HCT116 (cell line): ENCODE measurements around the gene KMO. TPM values are rescaled to one million over a fixed set of nuclear protein-coding genes. Genes with fewer than 3 reads are reported as not detected.

ENCODE experiments used
- ATAC-seq: fragments of 200-7000 bp; cut with Tn5 transposase; 2 replicates; pipeline ENCODE4 v1.9.1; 2020; ENCODE audit warnings: mild to moderate bottlenecking, moderate library complexity
- BruUV-seq: library from RNA; stranded (reverse); fragments of 400-500 nt; replicated peaks from 2 replicates; lab custom pipeline; 2021; lab: Mats Ljungman, UMichigan
- CTCF ChIA-PET: fragments of 300-600 bp; sonication (Branson Sonifier 250); formaldehyde crosslinking; loops from one replicate; lab custom pipeline; 2021; ENCODE audit warnings: antibody characterized with exemption; lab: Charles Lee
- POLR2A ChIA-PET: fragments of 300-600, 350-600 bp; sonication (Branson Sonifier 250); formaldehyde crosslinking; loops from one replicate; lab custom pipeline; 2021; ENCODE audit warnings: antibody characterized with exemption; lab: Charles Lee
- RAD21 ChIA-PET, 2 experiments: fragments of 300-600 bp; sonication (Branson Sonifier 250); formaldehyde crosslinking; loops; one replicate each; lab custom pipeline; 2023; ENCODE audit warnings: low total read pairs in 2 of 2; ENCODE audit not compliant: uncharacterized antibody in 2 of 2, unreplicated experiment in 2 of 2, low non-redundant PET in 1 of 2; lab: Charles Lee
- DNase-seq: peaks from one replicate; pipeline ENCODE4 v3.0.0-alpha.2; 2010; ENCODE audit warnings: low read depth, low spot score
- H2AFZ ChIP-seq: fragments of 200-600 bp; shearing (Covaris generic), sonication (generic); 2 replicates; pipeline ENCODE4 v1.6.1; 2017; ENCODE audit warnings: low read depth, mixed run types, mixed read lengths, antibody characterized with exemption, low read length; ENCODE audit not compliant: poor library complexity, severe bottlenecking
- H3K27ac ChIP-seq: 2 replicates; pipeline ENCODE4 v1.5.1; 2012; ENCODE audit warnings: low read depth, low read length
- H3K27me3 ChIP-seq: fragments of 200-600 bp; sonication (generic); 2 replicates; pipeline ENCODE4 v1.6.1; 2016; ENCODE audit warnings: mixed run types, low read length, mixed read lengths; ENCODE audit not compliant: insufficient read depth
- H3K36me3 ChIP-seq, 2 experiments: fragments of 200-500 bp in 1 of 2; fragments of 200-600 bp in 1 of 2; sonication (Bioruptor generic) in 1 of 2; sonication (generic) in 1 of 2; 2 replicates each; pipeline versions ENCODE4 v1.5.1 to v1.6.1; 2014 to 2016; ENCODE audit warnings: low read length in 2 of 2, inconsistent platforms in 1 of 2, mixed read lengths in 1 of 2, mixed run types in 1 of 2; ENCODE audit not compliant: insufficient read depth in 2 of 2, control insufficient read depth in 1 of 2
- H3K4me1 ChIP-seq, 2 experiments: fragments of 200-600 bp in 1 of 2; sonication (generic) in 1 of 2; 2 replicates each; pipeline versions ENCODE4 v1.5.1 to v1.6.1; 2012 to 2017; ENCODE audit warnings: low read length in 2 of 2, inconsistent platforms in 1 of 2, mild to moderate bottlenecking in 1 of 2, mixed read lengths in 1 of 2, mixed run types in 1 of 2, moderate library complexity in 1 of 2; ENCODE audit not compliant: insufficient read depth in 2 of 2, control insufficient read depth in 1 of 2
- H3K4me2 ChIP-seq: fragments of 200-600 bp; sonication (generic); 2 replicates; pipeline ENCODE4 v1.6.1; 2017; ENCODE audit warnings: mixed run types, low read length, mixed read lengths
- H3K4me3 ChIP-seq, 2 experiments: fragments of 200-600 bp in 1 of 2; sonication (generic) in 1 of 2; replicated peaks in 1 of 2; 2 replicates each; pipeline ENCODE4 v1.5.1; 2011 to 2016; ENCODE audit warnings: low read length in 2 of 2, control low read depth in 1 of 2, low read depth in 1 of 2, mild to moderate bottlenecking in 1 of 2, mixed read lengths in 1 of 2, mixed run types in 1 of 2
- H3K79me2 ChIP-seq: fragments of 200-600 bp; sonication (generic); 2 replicates; pipeline ENCODE4 v1.6.1; 2017; ENCODE audit warnings: mild to moderate bottlenecking, mixed run types, low read length, moderate library complexity, mixed read lengths; ENCODE audit not compliant: insufficient read depth
- H3K9ac ChIP-seq: fragments of 200-600 bp; sonication (generic); 2 replicates; pipeline ENCODE4 v1.6.1; 2016; ENCODE audit warnings: low read length, mixed read lengths
- H3K9me2 ChIP-seq: fragments of 200-600 bp; sonication (generic), shearing (Covaris generic); 2 replicates; pipeline ENCODE4 v1.6.1; 2017; ENCODE audit warnings: mixed run types, mild to moderate bottlenecking, moderate library complexity; ENCODE audit not compliant: insufficient read depth
- H3K9me3 ChIP-seq, 2 experiments: fragments of 200-500 bp in 1 of 2; fragments of 200-600 bp in 1 of 2; sonication (Bioruptor generic) in 1 of 2; sonication (generic) in 1 of 2; 2 replicates each; pipeline ENCODE4 v1.6.1; 2014 to 2017; ENCODE audit warnings: low read length in 2 of 2, mixed read lengths in 2 of 2, inconsistent platforms in 1 of 2, low read depth in 1 of 2, mild to moderate bottlenecking in 1 of 2, mixed run types in 1 of 2, moderate library complexity in 1 of 2; ENCODE audit not compliant: control insufficient read depth in 1 of 2, insufficient read depth in 1 of 2
- H4K20me1 ChIP-seq: fragments of 200-600 bp; sonication (generic), shearing (Covaris generic); 2 replicates; pipeline ENCODE4 v1.6.1; 2017; ENCODE audit warnings: mixed run types, mild to moderate bottlenecking, moderate library complexity; ENCODE audit not compliant: insufficient read depth
- CBX3 ChIP-seq: IDR thresholded peaks from 2 replicates; pipeline ENCODE4 v1.6.1; 2012; ENCODE audit warnings: low read depth
- CEBPB ChIP-seq: IDR thresholded peaks from 2 replicates; pipeline ENCODE4 v1.6.1; 2012; ENCODE audit warnings: low read depth
- CTCF ChIP-seq, 3 experiments: fragments of 200-600 bp in 1 of 3; sonication (generic) in 1 of 3; IDR thresholded peaks in 2 of 3; conservative IDR thresholded peaks in 1 of 3; 2 replicates each; pipeline ENCODE4 v1.5.1; 2012 to 2017; ENCODE audit warnings: low read depth in 2 of 3, low read length in 2 of 3, antibody characterized with exemption in 1 of 3, borderline replicate concordance in 1 of 3, control low read depth in 1 of 3, mild to moderate bottlenecking in 1 of 3, mixed read lengths in 1 of 3, mixed run types in 1 of 3, moderate library complexity in 1 of 3; ENCODE audit not compliant: insufficient read depth in 1 of 3
- ELF1 ChIP-seq: IDR thresholded peaks from 2 replicates; pipeline ENCODE4 v1.6.1; 2012; ENCODE audit warnings: low read depth, borderline replicate concordance
- EZH2 ChIP-seq: fragments of 200-600 bp; sonication (generic); IDR thresholded peaks from 2 replicates; pipeline ENCODE4 v1.6.1; 2017; ENCODE audit warnings: antibody characterized with exemption, mixed run types
- EZH2phosphoT487 ChIP-seq: fragments of 200-600 bp; IDR thresholded peaks from 2 replicates; pipeline ENCODE4 v1.6.1; 2018; ENCODE audit warnings: antibody characterized with exemption, borderline replicate concordance
- FOSL1 ChIP-seq: IDR thresholded peaks from 2 replicates; pipeline ENCODE4 v1.6.1; 2012; ENCODE audit warnings: low read depth
- JUND ChIP-seq: IDR thresholded peaks from 2 replicates; pipeline ENCODE4 v1.6.1; 2012
- POLR2A ChIP-seq: IDR thresholded peaks from 2 replicates; pipeline ENCODE4 v1.7.0; 2011; ENCODE audit warnings: borderline replicate concordance; ENCODE audit not compliant: insufficient read depth, insufficient read length; ENCODE audit errors: extremely low read depth
- POLR2AphosphoS5 ChIP-seq: IDR thresholded peaks from 2 replicates; pipeline ENCODE4 v1.6.1; 2011; ENCODE audit warnings: mild to moderate bottlenecking, low read depth, low read length, moderate library complexity
- SIN3A ChIP-seq: IDR thresholded peaks from 2 replicates; pipeline ENCODE4 v1.6.1; 2012; ENCODE audit warnings: low read depth
- SRF ChIP-seq: IDR thresholded peaks from 2 replicates; pipeline ENCODE4 v1.6.1; 2012; ENCODE audit warnings: low read depth
- TCF7L2 ChIP-seq: IDR thresholded peaks from 2 replicates; pipeline ENCODE4 v1.7.0; 2011; ENCODE audit warnings: borderline replicate concordance, inconsistent platforms; ENCODE audit not compliant: insufficient read depth, insufficient read length; ENCODE audit errors: extremely low read depth
- YY1 ChIP-seq: IDR thresholded peaks from 2 replicates; pipeline ENCODE4 v1.6.1; 2011; ENCODE audit warnings: low read length, low read depth, moderate library complexity, mild to moderate bottlenecking; ENCODE audit not compliant: insufficient replicate concordance; ENCODE audit errors: extremely low read depth
- ZFX ChIP-seq: fragments of 450-650 bp; IDR thresholded peaks from 2 replicates; pipeline ENCODE4 v1.6.1; 2017
- ZNF274 ChIP-seq: fragments of 200-500 bp; sonication (Bioruptor generic); IDR thresholded peaks from 2 replicates; pipeline ENCODE4 v1.6.1; 2014; ENCODE audit warnings: mild to moderate bottlenecking, low read depth, low read length, inconsistent platforms
- intact Hi-C: fragments of 100-400 bp; cut with micrococcal nuclease; formaldehyde crosslinking; loops from 2 replicates; pipeline ENCODE4 v1.10.0; 2022
- total RNA-seq: library from RNA; stranded (reverse); gene quantifications from one replicate; pipeline ENCODE4 v1.2.1, GENCODE V29; 2021; ENCODE audit not compliant: unreplicated experiment
- TF ChIP-seq, protein P1 (sequence below): IDR thresholded peaks from 2 replicates; pipeline ENCODE4 v1.6.1; 2011; ENCODE audit warnings: mild to moderate bottlenecking, low read length, moderate library complexity; ENCODE audit not compliant: insufficient replicate concordance; ENCODE audit errors: extremely low read depth

The KMO gene
- total RNA-seq, 1 experiment from 2014 or later = not detected

GRCh38 chr1:241488739-241489138 lies 43.4 kb upstream of the KMO start:
- H4K20me1 ChIP-seq = no peaks in the 10 kb centered on the region
- RAD21 ChIA-PET = no interaction called here
- intact Hi-C loops = no loop called here
- H3K4me3 ChIP-seq = no peak overlapping the region
- H2AFZ ChIP-seq = no peak overlapping the region
- H3K79me2 ChIP-seq = no peaks in the 10 kb centered on the region
- no peaks in the 10 kb centered on the region for H3K27me3 ChIP-seq
- ATAC-seq (no peak), DNase-seq (no peak)
- no peaks in the 10 kb centered on the region for H3K4me1 ChIP-seq
- no TSS peak for BruUV-seq
- CTCF ChIA-PET = no interaction called here
- TF ChIP-seq FOSL1 (no peak), CTCF (IDR thresholded peaks at IDR 0.05 in 2 of 3, conservative IDR thresholded peaks at IDR 0.05 in 1 of 3; ENCODE audit: borderline replicate concordance in 1 of 3, insufficient read depth in 1 of 3, low read depth in 2 of 3, low read length in 2 of 3) (no peak), YY1 (no peak), SIN3A (no peak), EZH2phosphoT487 (no peak), SRF (no peak), ELF1 (no peak), ZFX (no peak), EZH2 (no peak), POLR2AphosphoS5 (no peak), TCF7L2 (no peak), JUND (no peak), CEBPB (no peak), CBX3 (no peak), ZNF274 (no peak), POLR2A (no peak)
- TF ChIP-seq, protein P1, sequence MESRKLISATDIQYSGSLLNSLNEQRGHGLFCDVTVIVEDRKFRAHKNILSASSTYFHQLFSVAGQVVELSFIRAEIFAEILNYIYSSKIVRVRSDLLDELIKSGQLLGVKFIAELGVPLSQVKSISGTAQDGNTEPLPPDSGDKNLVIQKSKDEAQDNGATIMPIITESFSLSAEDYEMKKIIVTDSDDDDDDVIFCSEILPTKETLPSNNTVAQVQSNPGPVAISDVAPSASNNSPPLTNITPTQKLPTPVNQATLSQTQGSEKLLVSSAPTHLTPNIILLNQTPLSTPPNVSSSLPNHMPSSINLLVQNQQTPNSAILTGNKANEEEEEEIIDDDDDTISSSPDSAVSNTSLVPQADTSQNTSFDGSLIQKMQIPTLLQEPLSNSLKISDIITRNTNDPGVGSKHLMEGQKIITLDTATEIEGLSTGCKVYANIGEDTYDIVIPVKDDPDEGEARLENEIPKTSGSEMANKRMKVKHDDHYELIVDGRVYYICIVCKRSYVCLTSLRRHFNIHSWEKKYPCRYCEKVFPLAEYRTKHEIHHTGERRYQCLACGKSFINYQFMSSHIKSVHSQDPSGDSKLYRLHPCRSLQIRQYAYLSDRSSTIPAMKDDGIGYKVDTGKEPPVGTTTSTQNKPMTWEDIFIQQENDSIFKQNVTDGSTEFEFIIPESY = no peak
- no peak overlapping the region for H3K27ac ChIP-seq
- H3K9me3 ChIP-seq = no peaks in the 10 kb centered on the region
- no peak overlapping the region for H3K4me2 ChIP-seq
- H3K9ac ChIP-seq = no peak overlapping the region
- H3K36me3 ChIP-seq = no peaks in the 10 kb centered on the region
- no peaks in the 10 kb centered on the region for H3K9me2 ChIP-seq
- POLR2A ChIA-PET = no interaction called here
